ENCODE data around the gene C14orf180. TPM values are rescaled to one million over a fixed set of nuclear protein-coding genes. Genes with fewer than 3 reads are reported as not detected.

The C14orf180 gene
- not detected in 2 replicates for total RNA-seq (2014; rRNA removed; shearing (Covaris generic))

DNA sequence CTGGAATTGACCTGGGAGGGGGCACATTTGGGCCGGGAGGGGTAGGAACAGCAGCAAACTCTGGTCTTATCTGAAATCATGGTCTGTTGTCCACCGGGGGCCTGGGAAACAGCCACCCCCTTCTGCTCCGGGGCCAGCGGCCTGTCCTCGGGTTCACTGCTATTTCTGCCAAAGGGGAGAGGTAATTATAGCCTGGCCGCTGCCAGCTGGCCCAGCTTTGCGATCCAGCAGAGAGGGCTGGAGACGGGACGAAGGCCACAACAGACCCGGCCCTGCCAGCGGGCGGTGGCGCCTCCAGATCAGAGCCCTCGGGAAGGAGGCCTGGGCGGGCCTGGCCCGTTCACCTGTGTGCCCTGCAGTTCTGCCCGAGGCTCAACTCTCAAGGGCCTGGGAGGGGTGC, at the start of gene C14orf180:
TSS of gene C14orf180 (plus strand) at position 258 of the 400 bp plus-strand sequence. CDS start 6,667 bp downstream, outside the sequence.
- DNase-seq (ENCODE audit: low read depth): no peak

DNA sequence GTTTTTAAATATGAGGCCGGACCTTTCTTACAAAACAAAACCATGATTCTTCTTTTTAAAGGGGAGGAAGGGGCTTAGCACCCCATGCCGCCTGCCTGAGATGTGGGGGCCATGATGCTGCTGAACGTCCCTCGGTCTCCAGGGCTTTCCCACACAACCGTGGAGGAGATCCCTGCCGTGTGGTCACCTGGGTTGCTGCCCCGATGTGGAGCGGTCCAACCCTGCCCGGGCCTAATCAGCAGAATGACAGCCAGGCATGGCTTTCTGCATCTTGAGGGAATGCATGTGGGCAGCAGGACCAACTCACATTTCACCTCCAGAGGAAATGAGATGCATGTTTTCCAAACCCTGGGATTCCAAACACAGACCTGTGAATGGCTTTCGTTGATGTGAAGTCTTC, 48.9 kb upstream of the C14orf180 start:
- no peak for DNase-seq (ENCODE audit: low read depth)

DNA sequence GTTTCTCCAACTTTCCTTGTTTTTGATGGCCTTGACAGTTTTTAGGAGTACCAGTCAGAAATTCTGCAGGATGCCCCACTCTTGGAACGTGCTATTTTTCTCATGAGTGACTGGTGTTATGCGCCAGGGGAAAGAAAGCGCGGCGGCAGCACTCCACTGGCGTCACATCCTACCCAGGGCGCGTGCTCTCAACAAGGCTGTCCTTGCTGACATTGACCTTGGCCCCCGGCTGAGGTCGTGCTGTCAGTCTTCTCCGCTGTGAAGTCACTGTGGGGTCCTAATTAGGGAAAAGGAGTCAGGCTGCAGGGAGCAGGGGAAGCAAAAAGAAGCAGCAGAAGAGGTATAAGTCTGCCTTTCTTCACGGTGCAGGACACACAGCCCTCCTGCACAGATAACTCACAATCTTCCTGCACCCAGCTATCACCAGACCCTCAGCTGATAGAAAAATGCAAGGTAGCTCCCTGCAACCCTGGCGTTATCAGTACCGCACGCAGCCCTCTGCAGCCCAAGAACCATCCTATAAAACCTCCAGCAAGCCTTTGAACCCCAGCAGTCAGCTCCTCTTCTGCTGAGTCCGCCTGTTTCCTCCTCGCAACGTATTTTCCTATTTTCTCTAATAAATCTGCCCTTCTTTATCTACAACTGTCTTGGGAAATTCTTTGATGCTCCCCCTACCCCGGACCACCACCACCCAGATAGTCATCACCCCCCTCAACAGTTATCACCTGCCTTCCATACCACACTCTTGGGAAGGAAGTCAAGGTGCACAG, 48.0 kb upstream of the C14orf180 start:
- DNase-seq (ENCODE audit: low read depth): no peak

DNA sequence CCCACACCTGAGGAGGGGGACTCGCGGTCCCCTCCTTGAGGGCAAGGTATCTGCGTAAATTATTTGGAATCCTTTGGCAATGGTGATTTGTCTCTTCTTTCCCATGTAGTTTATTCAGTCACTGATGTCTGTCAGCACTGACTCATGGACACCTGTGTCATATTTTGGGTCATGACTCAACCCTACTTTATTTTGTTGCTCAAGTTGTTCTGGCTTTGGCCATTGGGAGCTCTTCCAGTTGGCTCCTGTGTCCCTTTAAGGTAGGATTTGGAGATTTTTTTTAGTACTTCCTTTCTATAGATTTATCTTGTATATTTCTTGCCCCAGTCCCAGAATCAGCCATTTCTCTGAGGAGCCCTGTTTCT, 47.4 kb upstream of the C14orf180 start:
- no peak for DNase-seq (ENCODE audit: low read depth)

DNA sequence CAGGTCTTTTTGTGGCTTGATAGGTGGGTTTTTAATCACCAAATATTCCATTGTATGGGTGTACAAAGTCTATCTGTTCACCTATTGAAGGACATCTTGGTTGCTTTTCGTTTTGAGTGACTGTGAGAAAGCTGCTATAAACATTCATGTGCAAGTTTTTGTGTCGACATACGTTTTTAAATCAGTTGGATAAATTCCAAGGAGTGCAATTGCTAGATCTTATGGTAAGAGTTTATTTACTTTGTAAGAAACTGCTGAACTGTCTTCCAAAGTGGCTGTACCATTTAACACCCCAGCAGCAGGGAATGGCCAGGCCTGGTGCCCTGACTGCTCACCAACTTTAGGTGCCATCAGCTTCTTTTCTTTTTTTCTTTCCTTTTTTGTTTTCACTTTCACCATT, 45.5 kb upstream of the C14orf180 start:
- DNase-seq (ENCODE audit: low read depth): no peak

DNA sequence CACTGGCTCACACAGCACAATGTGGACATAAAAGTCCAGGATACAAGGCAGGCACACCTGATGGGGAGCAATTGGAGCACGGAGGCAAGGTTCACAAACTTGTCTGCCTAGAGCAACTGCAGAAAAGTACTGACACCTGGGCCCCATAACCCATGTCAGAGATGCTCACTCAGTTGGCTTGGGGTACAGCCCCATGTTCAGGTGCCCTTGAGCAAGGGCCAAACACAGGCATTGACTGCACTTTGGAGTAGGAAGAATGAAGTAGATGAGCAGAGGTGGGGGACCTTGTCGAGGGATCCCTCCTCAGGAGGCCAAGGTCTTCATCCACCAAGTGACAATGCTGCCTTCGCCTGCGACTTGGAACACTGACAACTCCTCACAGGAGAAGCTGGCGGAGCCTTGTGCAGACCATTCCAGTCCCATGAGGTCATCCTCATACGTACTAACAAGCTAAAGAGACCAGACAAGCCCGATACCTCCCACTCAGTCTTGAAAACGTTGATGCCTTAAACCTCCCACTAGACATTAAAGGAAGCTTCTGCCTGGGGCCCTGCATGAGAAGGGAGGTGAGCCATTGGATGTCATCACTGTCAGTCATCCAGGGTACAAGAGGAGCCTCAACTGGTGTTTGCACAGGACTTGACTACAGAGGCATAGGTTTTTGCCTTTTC, 42.5 kb upstream of the C14orf180 start:
- peak; percentile 60 for DNase-seq (ENCODE audit: low read depth)

DNA sequence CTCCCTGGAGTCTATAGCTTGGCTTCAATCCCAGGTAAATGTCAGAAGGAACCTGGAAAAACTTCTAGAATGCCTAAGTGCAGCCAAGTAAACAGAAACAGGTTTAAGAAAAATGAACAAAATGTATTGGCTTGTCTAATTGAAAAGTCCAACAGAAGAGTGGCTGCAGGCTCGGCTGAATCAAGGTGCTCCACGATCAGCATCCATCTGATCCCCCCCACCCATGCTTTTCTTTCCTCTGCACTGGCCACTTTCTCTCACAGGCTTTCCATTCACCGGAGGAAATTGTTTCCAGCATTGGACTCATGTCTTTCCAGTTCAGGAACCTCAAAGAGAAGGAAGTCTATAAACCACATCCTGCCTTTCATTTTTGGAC, 42.0 kb upstream of the C14orf180 start:
- no peak for DNase-seq (ENCODE audit: low read depth)

DNA sequence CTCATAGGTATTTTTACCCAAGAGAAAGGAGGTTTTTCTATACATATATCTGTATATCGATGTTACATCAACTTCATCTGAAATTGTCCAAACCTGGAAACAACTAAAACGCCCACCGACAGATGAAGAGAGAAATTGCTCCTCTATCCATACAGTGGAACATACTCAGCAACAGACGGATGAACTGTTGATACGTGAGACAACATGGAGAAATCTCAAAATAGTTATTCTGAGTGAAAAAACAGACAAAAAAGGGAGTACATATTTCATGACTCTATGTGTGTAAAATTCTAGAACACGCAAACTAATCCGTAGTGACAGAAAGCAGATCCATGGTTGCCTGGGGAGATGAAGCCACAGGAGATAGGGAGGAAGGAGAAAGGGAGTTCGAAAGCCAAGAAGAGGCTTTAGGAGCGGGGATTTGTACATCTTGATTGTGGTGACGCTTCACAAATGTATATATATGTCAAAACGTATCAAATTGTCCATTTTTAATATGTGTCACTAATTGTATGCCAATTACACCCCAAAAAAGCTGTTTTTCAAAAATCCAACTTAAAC, 37.6 kb upstream of the C14orf180 start:
- DNase-seq (ENCODE audit: low read depth): no peak

DNA sequence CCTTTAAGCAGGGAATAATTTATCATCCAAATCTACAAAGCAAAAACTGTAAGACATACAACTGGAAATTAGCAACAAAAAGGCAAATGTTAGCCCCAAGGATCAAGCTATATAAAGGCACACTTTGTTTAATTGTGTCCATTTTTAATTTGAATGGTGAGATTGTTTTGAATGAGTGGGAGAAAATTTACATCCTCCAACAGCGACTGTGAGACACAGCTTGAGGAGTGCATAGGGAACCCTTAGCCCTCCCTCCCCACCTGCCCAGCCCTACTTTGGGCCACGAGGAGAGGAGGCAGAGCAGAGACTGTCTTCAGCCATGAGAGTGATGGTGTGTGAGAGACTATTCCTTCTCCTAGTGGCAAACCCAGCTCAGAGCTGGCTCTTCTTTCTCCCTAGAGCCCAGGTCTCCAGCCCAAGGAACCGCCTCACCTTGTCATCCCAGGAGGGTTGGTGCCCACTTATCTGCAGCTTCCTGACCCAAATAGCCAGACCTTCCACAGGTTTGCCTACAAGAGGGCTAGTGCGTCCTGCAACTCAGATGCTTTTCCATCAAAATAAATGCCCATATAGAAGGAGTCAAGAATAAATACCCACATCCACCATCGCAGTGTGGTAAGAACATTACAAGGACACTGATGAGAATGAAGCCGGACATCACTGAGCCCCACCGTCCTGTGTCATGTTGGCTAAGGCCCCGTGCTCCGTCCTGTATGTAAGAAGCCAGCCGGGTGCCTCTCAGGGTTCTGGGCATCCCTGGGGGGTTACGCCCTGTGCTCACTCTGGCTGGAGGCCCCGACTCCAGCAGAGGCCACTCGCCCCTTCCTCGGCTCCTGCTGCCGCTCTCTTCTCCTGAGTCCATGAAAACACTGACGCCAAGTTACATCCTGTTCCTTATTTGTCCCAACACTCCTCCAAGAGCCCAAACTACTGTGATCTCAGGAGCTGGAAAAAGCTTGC, 36.4 kb upstream of the C14orf180 start:
- DNase-seq (ENCODE audit: low read depth): no peak

DNA sequence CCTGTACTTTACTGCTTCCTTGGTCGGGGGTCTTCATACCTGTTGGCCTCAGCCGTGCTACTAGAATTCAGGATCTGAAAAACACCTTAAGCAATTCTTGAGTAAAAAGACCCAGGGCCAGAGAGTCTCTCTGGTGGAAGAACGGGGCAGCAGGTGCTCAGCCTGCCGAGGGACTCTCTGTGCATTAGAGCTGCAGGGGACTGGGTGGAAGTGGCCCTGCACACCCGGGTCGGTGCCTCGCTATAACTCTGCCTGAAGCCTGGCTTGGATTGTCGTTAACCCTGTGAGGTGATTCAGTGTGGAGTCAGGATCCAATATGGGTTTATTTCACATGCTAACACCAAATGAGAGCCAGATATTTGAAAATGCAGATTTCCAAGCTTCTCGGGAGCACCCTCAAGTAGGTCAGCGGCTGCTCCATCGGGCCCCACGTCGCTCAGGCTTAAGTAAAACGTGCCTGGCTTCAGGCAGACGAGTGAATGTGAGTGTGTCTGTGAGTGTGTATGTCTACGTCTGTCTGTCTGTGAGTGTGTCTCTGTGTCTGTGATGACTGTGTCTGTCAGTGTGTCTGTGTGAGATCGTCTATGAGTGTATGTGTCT, 35.1 kb upstream of the C14orf180 start:
- DNase-seq (ENCODE audit: low read depth): no peak

DNA sequence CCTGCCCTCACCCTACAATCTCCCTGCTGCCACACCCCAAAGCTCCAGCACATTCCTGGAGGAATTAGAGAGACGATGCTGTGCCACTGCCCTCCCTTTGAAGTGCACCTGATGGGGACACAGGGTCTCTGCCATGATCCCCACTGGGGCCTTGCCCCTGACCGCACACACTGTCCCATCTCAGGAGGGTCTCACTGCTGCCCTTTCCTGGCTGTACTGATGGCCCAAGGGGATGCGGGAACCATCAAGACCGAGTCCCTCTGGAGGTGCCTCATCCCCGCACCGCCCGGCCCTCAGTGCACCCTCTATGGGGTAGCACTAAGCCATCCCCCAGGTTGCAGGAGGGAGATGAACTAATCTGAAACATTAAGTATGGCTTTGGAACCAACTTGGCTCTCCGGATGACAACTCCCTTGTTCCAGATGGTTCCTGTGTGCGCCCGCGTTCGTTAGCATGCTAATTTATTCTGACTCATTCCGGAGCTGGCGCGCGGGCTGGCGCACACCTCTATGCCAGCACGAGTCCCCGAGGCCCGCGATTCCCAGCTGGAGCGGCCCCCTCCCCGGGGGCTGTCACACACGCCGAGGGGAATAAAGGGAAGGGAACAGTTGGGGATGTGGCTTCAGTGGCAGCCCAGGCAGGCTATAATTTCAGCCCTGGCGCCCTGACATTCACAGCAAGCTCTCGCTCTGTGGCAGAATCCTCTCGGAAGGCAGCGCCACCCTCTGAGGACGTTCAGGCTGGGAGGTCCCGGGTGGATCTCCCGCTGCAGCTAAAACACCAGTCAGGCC, 34.2 kb upstream of the C14orf180 start:
- peak; percentile 54 for DNase-seq (ENCODE audit: low read depth)

DNA sequence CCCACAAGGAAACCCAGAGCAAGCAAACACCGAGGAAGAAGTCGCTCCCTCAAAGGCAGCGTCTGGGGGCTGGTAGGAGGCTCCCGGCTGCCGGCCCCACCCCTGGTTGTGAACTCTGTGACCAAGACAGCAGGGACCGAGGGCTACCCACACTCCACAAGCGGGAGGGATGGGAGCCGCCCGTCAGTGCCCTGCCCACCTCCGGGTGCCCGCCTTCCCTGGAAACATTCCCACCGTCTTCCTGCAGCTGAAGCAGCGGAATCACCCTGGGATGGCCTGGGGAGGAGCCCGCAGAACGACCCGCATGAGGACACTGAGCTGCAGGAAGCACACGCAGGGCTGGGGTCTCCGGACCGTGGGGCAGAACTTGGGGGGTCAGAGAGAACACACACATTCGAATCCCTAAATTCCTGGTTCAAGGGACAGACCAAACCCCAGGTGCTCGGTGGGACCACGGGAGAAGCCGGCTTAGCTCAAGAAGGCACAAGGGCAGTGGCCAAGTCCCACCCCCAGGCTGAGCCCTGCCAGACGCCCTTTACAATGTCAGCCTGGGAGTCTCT, 33.5 kb upstream of the C14orf180 start:
- peak; percentile 48 for DNase-seq (ENCODE audit: low read depth)

DNA sequence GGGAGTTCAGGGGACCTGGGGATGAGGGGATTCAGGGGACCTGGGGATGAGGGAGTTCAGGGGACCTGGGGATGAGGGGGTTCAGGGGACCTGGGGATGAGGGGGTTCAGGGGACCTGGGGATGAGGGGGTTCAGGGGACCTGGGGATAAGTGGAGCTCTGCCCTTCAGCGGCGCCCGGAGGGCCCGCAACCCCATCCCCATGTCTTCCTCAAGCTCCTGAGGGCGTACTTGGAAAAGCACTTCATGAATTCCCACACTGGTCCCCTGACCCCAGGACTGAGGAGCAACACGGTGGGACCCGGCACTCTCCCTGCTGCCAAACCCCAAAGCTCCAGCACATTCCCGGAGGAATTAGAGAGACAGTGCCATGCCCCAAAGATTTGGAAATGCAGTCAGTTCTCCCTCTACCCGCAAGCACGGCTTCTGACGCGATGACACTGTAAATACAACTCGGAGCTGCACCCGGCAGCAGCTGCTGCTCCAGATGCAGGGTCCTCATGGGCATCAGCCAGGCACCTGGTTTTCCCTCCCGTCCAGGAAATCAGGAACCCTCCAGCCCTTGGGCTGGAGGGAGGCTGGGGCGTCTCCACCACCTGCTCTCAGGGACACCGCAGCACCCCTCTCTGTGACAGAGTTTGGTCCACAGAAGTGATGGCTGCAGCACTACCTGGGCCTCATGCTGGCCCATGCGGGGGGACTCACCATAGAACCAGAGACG, 32.8 kb upstream of the C14orf180 start:
- DNase-seq (ENCODE audit: low read depth): no peak

DNA sequence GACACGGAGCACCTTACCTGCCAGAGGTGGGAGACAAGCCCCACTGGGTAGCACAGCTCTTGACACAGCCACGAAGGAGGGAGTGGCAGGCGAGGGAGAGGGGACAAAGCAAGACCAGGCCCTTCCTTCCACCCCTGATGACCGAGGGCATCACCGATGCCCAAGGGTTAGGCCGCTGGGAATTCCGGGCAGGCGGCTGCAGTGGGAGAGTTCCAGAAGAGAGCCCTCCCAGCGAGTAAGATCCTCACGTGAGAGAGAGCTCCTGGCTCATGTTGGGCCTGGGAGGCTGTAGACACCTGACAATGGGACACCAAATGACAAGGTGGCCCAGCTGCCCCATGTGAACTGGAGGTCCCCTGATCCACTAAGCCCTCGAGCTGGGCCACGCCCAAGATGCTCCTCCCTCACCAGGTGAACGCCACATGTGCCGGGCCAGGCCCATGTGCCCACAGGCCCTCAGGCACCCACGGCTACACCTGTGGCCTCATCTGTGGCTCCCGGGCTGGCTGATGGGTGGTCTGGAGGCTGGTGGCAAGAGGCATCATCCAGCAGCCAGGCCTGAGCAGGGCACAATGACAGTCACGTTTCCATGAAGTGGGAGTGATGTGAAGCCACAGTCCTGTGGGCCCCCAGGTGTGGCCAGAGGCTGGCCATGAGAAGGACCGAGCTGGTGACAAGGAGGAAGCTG, 32.1 kb upstream of the C14orf180 start:
- peak; percentile 4 for DNase-seq (ENCODE audit: low read depth)

DNA sequence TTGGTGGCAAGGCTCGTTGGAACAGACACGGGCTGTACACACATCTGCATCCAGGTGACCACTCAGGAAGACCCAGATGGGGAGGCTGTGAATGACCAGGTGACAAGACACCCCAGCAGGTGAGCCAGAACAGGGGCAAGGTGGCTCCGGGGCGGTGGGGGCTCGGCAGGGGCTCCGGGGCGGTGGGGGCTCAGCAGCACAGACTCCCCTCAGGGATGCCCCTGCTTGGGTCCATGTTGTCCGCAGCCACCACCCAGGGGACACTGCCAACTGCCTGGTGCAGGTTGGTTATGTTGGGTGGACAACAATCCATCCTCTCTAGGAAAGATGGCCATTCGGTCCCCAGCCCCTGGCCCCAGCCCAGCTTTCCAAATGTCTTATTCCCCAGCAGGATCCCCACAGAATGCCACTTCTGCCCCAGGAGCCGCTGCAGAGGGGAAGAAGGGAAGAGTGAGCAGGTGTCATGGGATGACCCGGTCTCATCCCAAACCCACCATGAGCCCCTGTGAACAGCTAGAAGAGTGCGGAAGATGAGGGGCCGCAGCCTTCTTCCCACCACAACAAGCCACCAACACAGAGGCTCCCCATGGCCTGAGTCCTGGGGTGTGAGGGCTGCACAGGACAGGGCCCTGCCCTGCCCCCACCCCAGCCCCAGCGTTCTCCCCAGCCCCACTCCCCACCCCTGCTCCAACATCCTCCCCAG, 31.4 kb upstream of the C14orf180 start:
- DNase-seq (ENCODE audit: low read depth): no peak

DNA sequence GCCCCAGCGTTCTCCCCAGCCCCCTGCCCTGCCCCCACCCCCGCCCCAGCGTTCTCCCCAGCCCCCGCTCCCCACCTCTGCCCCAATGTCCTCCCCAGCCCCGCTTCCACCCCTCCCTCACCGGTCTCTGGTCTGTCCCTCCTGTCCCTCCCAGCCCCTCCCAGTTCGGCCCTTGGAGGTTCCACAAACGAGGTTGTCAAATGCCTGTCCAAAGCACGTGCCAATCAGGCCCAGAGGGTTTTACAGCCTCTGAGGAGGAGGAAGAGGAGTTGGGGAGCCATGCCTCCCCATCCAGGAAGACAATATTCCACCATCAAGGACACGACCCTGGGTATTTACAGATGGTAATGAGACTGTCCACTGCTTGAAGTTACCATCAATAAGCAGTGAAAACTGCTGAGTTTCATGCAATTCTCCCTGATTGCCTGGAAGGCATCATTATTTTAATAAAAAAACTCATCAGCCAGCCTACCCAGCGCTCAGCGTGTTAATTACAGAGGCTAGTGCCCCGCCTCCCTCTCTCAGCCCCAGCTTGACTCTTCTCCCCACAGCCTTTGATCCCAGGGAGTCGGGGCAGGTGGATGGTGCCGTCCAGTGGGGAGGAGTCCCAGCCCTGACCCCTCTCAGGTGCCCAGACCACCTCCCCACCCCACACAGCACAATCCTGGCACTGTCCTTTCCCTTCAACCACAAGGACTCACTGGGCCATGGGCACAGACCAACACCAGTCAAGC, 30.6 kb upstream of the C14orf180 start:
- DNase-seq (ENCODE audit: low read depth): no peak

DNA sequence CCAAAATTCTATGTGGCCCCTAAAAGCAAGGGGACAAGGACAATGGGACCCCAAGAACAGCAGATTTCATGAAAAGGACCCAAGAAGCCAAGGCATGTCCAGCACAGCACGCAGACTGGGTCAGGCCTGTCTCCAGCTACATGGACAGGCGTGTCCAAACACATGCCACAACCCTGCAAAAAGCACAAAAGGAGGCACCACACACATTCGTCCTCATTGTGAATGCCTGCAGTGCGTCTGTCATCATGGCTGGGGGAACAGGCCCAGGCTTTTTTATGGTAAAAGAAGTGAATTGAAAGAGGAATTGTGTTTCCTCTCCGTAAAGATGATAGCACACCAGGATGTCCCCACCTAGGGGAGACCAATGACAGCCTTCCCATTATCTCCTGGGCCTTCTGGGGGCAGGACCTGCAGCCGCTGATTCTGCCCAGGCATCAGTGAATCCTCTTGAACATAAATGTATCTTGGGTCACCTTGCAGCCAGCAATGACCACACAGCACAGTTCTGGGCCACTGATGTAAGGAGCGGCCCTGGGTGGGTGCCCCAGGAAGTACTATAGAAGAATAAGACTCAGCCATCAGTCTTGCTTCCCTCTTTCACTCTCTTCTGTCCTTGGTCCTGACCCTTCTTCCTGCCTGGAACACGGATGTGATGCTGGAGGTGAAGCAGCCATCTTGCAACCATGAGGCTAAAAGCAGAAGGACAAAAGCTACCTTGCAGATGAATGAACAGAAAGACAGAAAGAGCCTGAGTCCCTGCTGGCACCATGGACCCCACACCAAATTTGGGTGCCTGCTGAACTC, 29.8 kb upstream of the C14orf180 start:
- DNase-seq (ENCODE audit: low read depth): no peak
